Dendritic cell treated with granulocyte-macrophage colony-stimulating factor and Interleukin-4, amounts not matched to agents 40 ng/mL and 50 ng/mL, for 4 days (primary cell): ENCODE data around the gene ATP1B3.

Experiments used
- H3K27ac Mint-ChIP-seq: one replicate; pipeline ENCODE4 v1.8.0; 2022; ENCODE audit warnings: mild to moderate bottlenecking, mixed read lengths
- H3K27me3 Mint-ChIP-seq: one replicate; pipeline ENCODE4 v1.8.0; 2022; ENCODE audit warnings: mild to moderate bottlenecking, mixed read lengths
- H3K36me3 Mint-ChIP-seq: one replicate; pipeline ENCODE4 v1.8.0; 2022; ENCODE audit warnings: low read depth, mixed read lengths
- H3K4me1 Mint-ChIP-seq: one replicate; pipeline ENCODE4 v1.8.0; 2022; ENCODE audit warnings: low read depth, mixed read lengths
- H3K4me3 Mint-ChIP-seq: one replicate; pipeline ENCODE4 v1.8.0; 2022; ENCODE audit warnings: mild to moderate bottlenecking, moderate library complexity, mixed read lengths
- H3K9me3 Mint-ChIP-seq: one replicate; pipeline ENCODE4 v1.8.0; 2022; ENCODE audit warnings: mixed read lengths
- intact Hi-C: fragments of 100-400 bp; cut with micrococcal nuclease; formaldehyde crosslinking; loops from one replicate; pipeline ENCODE4 v1.15.0; 2022

Gene ATP1B3

DNA sequence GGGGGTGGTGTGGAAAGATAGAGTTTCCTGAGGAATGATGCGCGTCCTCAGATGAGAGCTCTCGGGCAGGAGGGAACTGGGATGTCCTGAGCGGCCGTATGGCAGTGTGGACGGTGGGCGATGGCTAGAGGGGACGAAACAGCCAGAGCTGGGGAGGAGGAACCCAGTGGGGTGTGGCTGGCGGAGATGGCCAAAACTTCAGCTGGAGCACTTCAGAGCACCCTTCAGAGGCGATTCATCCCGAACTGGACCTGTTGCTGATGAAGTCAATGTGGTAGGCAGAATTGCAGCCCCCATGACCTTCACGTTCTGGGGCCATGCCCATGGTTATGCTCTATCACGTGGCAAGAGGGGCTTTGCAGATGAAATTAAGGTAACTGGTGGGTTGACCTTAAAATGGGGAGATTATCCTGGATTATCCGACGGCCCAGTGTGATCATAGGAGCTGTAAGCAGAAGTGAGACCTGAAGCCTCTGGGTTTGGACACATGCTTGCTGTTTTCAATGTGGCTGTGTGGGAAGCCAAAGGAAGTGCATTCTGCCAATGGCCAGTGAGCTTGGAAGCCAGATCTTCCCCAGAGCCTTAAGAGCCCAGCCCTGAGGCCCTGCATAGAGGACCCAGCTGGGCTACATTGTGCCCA is 52.3 kb downstream of the ATP1B3 start:
- peaks cover 51% of the 10 kb centered on the region for H3K36me3 Mint-ChIP-seq
- H3K27me3 Mint-ChIP-seq, result no peaks in the 10 kb centered on the region
- no peak overlapping the region for H3K27ac Mint-ChIP-seq
- H3K9me3 Mint-ChIP-seq, result no peaks in the 10 kb centered on the region
- no peak overlapping the region for H3K4me3 Mint-ChIP-seq
- intact Hi-C loops, result no loop called here
- peaks cover 14% of the 10 kb centered on the region for H3K4me1 Mint-ChIP-seq

DNA sequence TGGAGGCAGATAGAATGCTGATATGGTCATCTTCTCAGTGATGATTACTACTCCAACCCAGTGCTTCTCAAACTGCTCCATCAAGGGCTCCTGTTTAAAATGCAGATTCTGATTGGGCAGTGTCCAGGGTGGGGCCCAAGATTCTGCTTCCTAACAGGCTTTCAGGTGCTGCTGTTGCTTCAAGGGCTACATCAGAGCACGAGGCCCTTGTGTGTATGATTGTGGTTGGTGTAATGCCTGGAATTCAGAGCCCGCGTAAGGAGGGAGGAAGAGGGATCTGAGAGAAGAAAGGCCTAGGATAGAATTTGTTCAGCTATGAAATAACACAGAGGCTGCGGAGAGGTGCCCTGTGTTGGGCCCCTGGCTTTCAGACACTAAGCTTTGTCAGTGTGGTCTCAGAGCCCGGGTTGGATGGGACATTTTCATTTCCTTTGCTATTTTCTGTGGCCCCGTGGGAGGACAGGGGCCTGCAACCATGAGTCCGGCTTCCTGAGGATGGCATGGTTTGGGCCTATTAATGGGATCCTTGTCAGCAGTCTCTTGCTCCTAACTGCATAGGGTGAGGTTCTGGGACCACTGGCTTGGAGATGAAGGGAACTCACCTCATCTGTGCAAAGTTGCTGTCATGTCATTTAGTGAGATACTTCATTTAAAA is 53.0 kb downstream of the ATP1B3 start:
- Mint-ChIP-seq H3K9me3 (no peaks in the 10 kb centered on the region), H3K4me1 (peaks cover 14% of the 10 kb centered on the region), H3K27me3 (no peaks in the 10 kb centered on the region), H3K4me3 (no peak overlapping the region), H3K36me3 (peaks cover 44% of the 10 kb centered on the region), H3K27ac (no peak overlapping the region)
- intact Hi-C loops, result no loop called here

DNA sequence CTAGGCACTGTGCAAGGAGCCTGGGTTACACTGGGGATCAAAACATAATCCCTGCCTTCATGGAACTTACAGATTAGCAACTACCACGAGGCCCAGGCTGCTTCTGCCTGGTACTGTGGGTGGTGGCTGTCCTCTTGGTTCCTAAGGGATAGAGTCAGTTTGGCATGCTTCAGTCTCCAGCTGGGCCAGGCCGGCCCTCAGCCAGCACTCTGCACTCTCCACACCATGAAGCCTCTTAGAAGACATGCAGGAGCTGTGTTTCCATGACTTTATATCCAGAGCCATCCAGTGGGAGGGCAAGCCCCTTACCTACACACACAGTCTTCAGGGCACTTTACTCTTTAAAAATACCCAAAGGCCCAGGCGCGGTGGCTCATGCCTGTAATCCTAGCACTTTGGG is 54.4 kb downstream of the ATP1B3 start:
- Mint-ChIP-seq H3K27ac (no peak overlapping the region), H3K4me3 (no peak overlapping the region), H3K4me1 (peaks cover 14% of the 10 kb centered on the region), H3K9me3 (no peaks in the 10 kb centered on the region), H3K27me3 (no peaks in the 10 kb centered on the region), H3K36me3 (peaks cover 30% of the 10 kb centered on the region)
- intact Hi-C loops, result no loop called here

- Mint-ChIP-seq H3K4me3 (no peak overlapping the region), H3K4me1 (peaks cover 10% of the 10 kb centered on the region), H3K36me3 (peaks cover 2% of the 10 kb centered on the region), H3K9me3 (no peaks in the 10 kb centered on the region), H3K27ac (no peak overlapping the region), H3K27me3 (no peaks in the 10 kb centered on the region)
- intact Hi-C loops, result no loop called here
Observed at GRCh38 chr3:141933421-141934300, 57.2 kb downstream of the ATP1B3 start.

GRCh38 chr3:141934354-141934753 is 57.9 kb downstream of the ATP1B3 start:
- intact Hi-C loops, result no loop called here
- Mint-ChIP-seq H3K27me3 (no peaks in the 10 kb centered on the region), H3K9me3 (no peaks in the 10 kb centered on the region), H3K36me3 (no peaks in the 10 kb centered on the region), H3K27ac (no peak overlapping the region), H3K4me1 (peaks cover 3% of the 10 kb centered on the region), H3K4me3 (no peak overlapping the region)

DNA sequence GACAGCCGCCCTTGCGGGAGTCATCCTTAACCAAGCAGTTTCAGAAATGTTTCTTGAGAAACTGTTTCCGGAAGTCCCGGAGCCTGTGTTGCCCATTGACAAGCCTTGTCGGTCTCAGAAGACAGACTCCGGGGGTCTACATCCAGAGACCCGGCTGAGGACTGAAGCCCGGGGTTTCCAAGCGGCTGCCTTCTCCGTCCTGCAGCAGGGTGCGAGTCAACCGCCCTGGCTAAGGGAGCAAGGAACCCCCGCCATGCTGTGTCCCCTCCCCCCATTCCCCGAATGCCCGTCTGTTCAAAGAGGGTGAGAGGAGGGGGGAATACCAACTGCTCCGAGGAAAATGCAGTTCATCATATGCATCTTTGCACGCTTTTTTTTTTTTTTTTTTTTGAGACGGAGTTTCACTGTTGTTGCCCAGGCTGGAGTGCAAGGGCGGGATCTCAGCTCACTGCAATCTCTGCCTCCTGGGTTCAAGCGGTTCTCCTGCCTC is 61.6 kb downstream of the ATP1B3 start:
- no peaks in the 10 kb centered on the region for H3K9me3 Mint-ChIP-seq
- intact Hi-C loops, result no loop called here
- H3K4me1 Mint-ChIP-seq, result peaks cover 18% of the 10 kb centered on the region
- H3K36me3 Mint-ChIP-seq, result no peaks in the 10 kb centered on the region
- H3K27me3 Mint-ChIP-seq, result no peaks in the 10 kb centered on the region
- no peak overlapping the region for H3K27ac Mint-ChIP-seq
- no peak overlapping the region for H3K4me3 Mint-ChIP-seq

DNA sequence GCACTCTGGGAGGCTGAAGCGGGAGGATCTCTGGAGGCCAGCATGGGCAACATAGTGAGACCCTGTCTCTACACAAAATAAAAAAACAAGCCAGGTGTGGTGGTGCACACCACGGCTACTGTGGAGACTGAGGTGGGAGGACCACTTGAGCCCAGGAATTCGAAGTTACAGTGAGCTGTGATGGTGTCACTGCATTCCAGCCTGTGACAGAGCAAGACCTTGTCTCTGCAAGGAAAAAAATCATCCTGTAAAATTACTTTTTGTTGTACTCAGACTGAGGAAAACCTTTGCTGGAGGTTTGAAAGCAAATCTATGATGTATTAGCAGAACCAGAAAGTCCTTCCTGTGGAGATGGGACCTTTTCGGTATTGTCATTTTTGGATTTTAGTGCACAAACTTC is 63.3 kb downstream of the ATP1B3 start:
- intact Hi-C loops, result no loop called here
- Mint-ChIP-seq H3K27me3 (no peaks in the 10 kb centered on the region), H3K4me3 (no peak overlapping the region), H3K36me3 (no peaks in the 10 kb centered on the region), H3K27ac (no peak overlapping the region), H3K4me1 (peaks cover 18% of the 10 kb centered on the region), H3K9me3 (no peaks in the 10 kb centered on the region)

DNA sequence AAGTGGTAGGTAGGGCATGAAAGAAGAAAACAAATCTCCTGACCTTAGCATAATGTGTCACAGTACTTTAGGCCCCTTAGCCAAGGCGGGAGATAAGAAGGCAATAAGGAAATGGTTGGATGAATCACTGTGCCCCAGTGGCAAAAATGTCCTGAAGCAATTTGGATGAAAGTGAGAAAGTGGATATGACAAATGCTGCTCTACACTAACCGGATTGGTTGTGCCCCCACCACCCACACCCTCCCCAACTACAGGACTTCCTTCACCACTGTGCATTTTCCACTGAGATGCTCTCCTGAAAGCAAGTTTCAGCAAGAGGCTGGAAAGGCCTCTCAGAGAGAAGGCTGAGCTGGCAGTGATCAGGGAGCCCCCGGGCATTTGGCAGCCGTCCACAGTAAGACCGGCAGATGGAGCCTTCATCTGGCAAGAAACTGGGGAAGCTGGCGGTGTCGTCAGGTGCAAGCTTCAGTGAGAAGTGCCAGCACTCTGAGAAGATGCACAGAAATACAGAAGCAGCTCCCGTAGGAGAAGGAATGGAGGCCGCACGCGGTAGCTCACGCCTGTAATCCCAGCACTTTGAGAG is 63.8 kb downstream of the ATP1B3 start:
- H3K9me3 Mint-ChIP-seq, result no peaks in the 10 kb centered on the region
- H3K4me1 Mint-ChIP-seq, result peaks cover 18% of the 10 kb centered on the region
- intact Hi-C loops, result no loop called here
- H3K4me3 Mint-ChIP-seq, result no peak overlapping the region
- H3K27me3 Mint-ChIP-seq, result no peaks in the 10 kb centered on the region
- no peak overlapping the region for H3K27ac Mint-ChIP-seq
- H3K36me3 Mint-ChIP-seq, result no peaks in the 10 kb centered on the region

DNA sequence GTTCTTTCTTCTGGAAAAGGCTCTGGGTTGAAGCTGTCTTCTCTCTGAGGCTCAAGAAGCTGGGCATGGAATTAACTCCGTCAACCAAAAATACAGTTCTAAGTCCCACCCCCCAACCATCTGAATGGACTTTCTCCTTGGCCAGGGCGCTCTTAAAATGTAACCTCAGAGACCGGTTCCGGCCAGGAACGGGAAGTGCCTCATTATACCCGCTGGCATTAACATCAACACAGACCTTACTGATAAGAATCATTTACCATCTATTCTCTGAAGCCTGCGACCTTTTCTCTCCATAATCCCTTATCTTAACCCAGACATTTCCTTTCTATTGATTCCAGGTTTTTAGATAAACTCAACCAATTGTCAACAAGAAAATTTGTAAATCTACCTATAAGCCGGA is 64.7 kb downstream of the ATP1B3 start:
- no peak overlapping the region for H3K27ac Mint-ChIP-seq
- peaks cover 18% of the 10 kb centered on the region for H3K4me1 Mint-ChIP-seq
- H3K27me3 Mint-ChIP-seq, result no peaks in the 10 kb centered on the region
- H3K36me3 Mint-ChIP-seq, result no peaks in the 10 kb centered on the region
- no peak overlapping the region for H3K4me3 Mint-ChIP-seq
- no peaks in the 10 kb centered on the region for H3K9me3 Mint-ChIP-seq
- intact Hi-C loops, result no loop called here

DNA sequence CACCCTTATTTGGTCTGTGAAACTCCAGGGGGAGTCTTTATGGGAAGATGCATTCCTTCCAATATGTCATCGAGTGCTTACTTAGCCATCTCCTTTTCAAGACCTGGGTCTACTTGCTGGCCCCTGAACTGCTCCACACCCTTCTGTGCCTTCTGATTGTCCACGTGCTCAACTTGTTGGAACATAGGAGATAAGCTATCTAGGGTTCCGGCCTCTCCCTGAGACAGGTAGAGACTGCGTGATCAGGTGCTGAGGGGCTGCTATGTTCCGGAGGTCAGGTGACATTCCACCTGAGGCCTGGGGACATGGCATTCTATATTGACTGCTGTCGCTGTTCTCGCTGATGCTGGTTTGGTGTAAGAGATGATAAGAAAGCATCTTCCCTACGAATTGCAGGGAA is 65.6 kb downstream of the ATP1B3 start:
- H3K27ac Mint-ChIP-seq, result no peak overlapping the region

GRCh38 chr3:141945726-141946485 is 69.5 kb downstream of the ATP1B3 start:
- no peaks in the 10 kb centered on the region for H3K9me3 Mint-ChIP-seq
- no peak overlapping the region for H3K4me3 Mint-ChIP-seq
- intact Hi-C loops, result no loop called here
- H3K36me3 Mint-ChIP-seq, result no peaks in the 10 kb centered on the region
- H3K27me3 Mint-ChIP-seq, result no peaks in the 10 kb centered on the region
- peaks cover 7% of the 10 kb centered on the region for H3K4me1 Mint-ChIP-seq
- H3K27ac Mint-ChIP-seq, result no peak overlapping the region

More for the DNA sequence above, 65.6 kb downstream of the ATP1B3 start:
- Mint-ChIP-seq H3K4me1 (peaks cover 18% of the 10 kb centered on the region), H3K4me3 (no peak overlapping the region), H3K36me3 (no peaks in the 10 kb centered on the region), H3K9me3 (no peaks in the 10 kb centered on the region), H3K27me3 (no peaks in the 10 kb centered on the region)
- intact Hi-C loops, result no loop called here

- no peaks in the 10 kb centered on the region for H3K9me3 Mint-ChIP-seq
- H3K4me3 Mint-ChIP-seq, result no peak overlapping the region
- H3K36me3 Mint-ChIP-seq, result no peaks in the 10 kb centered on the region
- H3K4me1 Mint-ChIP-seq, result no peaks in the 10 kb centered on the region
- no peak overlapping the region for H3K27ac Mint-ChIP-seq
- no peaks in the 10 kb centered on the region for H3K27me3 Mint-ChIP-seq
- intact Hi-C loops, result no loop called here
Observed at GRCh38 chr3:141949399-141949798, 73.0 kb downstream of the ATP1B3 start.

DNA sequence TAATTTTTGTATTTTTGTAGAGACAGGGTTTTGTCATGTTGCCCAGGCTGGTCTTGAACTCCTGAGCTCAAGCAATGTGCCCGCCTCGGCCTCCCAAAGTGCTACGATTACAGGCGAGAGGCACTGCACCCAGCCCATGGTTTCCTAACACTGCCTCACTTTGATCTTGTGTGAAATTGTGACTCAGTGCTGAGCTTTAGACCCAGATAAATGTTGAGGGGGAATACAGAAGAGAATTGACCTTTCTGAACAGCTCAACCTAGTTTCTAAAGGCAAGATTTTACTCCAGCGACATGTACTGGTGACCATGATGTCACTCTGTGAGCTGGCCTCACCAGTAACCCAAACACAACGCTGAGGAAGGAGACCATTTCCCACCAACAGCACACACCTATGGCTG is 73.5 kb downstream of the ATP1B3 start:
- Mint-ChIP-seq H3K4me3 (no peak overlapping the region), H3K9me3 (no peaks in the 10 kb centered on the region), H3K4me1 (no peaks in the 10 kb centered on the region), H3K27ac (no peak overlapping the region), H3K36me3 (no peaks in the 10 kb centered on the region), H3K27me3 (no peaks in the 10 kb centered on the region)
- intact Hi-C loops, result no loop called here
